Measurements from ENCODE around the gene CAMK1D.
"Not testable (repeated sequence)": the region's sequence is repeated elsewhere in the genome, so short reads cannot be mapped to it uniquely, and the experiment has no call there.

The CAMK1D gene

DNA sequence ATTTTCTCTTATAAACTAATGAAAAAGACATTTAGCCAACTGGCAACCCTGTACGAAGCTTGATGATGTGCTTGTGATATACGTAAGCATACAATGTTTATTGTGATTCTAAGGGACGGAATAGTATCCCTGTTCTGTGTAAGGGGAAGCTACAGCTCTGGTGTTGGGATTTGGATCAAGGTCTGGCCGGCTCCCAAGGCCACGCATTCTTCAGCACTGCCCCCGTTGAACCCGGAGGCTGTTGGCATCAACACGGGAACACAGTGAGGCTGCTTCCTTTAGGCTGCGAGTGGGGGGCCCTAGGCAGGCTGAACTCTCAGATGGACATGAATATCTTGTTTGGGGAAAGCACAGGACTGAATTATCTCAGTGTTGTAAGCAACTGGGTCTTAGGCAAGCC is 180.6 kb downstream of the CAMK1D start:
- DNase-seq: no peak

DNA sequence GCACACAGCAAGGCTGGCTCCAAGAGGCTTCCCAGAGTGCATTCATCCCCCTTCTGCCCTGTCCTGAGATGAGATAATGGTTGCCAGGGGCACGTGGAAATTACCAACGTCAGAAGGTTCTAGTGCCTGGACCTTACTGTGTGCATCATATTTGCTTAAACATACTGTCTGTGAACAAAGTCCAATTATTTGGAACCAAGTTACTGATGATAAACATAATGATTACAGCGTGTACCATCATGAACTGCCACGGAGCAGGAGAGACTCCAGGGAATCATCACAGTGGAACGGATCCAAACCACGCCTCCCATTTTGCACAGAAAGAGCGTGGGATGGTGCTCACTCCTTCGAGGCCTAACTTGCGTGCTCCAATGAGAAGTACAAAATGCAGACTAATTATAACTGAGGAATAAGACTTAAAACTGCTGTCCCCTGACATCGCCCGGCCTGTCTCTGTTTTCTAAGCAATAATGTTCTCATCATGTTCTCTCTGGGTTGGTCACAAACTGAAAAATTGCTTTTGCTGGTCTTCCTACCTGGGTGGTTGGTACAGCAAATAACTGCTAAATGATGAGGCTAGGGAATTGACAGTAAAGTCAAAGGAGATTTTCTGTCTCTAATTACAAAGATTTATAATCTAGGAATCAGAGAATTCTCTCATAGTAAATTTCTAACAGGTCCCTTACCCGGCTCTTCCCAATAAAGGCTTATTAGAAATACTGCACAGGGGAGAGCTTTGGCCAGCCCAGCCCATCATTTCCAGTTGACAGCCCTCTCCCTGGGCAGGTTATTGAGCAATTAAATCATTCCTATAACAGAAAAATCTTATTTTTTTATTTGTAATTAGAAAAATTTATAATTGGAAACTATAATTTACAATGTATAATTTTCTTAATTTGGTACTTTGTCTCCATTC is 182.2 kb downstream of the CAMK1D start:
- peak; percentile 35 for DNase-seq

DNA sequence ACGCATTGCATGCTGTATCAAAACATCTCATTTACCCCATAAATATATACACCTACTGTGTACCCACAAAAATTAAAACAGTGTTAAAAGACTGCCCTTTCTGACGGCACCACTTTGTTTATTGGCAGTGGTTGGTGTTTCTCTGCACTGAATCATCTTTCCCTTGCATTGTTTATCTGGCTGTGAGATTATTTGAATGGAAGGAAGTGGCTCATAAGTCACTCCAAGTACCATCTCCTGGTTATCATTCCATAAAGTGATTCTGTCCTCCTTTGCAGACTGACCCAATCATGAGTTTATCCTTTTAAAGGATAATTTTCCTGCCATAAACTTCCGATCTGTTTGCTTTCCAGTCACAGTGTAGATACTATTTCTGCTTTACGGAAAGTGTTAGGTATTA is 183.8 kb downstream of the CAMK1D start:
- DNase-seq: peak; percentile 70

- DNase-seq: no peak
Measured at GRCh38 chr10:12533723-12534122, 184.4 kb downstream of the CAMK1D start.

DNA sequence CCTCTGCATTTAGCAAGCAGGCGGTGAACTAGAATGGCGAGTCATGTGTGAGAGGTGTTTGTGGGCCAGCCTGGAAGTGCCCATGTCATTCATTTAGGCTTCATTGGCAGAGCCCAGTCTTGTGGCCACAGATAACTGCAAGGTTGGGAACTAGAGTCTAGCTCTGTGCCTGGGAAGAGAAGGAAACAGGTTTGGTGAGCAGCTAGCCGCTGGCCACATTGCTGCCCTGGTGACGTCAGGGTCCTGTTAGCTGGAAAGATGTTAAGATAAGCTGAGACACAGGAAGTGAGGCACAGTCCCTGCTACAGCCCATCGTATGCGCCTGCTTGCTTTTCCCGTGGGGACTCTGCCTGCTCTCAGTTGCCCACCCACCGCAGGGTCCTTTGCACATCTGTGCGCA is 185.5 kb downstream of the CAMK1D start:
- DNase-seq: no peak

- peak; percentile 14 for DNase-seq
Measured at GRCh38 chr10:12535656-12536055, 186.3 kb downstream of the CAMK1D start.

GRCh38 chr10:12538491-12538995 is 189.2 kb downstream of the CAMK1D start:
- no peak for DNase-seq

DNA sequence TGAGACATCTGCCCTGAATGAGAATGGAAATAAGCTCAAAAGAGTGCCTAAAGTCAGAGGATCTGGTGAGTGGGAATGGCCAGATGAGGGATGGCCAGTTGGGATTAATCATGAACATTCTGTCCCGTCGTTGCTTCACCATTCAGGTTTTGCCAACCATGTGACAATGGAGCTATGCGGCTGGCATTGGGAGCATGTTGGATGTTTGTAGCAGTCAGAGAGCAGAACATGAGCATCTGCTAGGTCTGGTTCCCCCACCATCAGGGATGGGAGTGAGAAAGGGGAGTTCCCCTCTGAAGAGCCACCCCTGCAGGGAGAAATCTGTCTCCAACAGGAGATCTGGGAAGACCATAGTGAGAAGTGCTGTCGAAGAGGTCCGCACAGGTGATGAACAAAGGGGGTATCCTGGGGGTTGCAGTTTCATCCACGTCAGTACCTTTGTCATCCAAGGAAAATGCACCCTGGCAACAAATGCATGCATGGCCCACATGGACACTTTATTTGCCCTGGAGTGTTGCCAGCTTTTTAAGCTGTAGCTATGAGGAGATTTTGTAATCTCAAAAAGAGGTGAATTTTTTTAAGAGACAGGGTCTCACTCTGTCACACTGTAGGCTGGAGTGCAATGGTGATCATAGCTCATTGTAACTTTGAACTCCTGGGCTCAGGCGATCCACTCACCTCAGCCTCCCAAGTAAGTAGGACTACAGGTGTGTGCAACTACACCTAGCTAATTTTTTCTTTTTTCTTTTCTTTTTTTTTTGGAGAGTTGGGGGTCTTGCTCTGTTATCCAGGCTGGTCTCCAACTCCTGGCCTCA is 190.2 kb downstream of the CAMK1D start:
- DNase-seq: peak; percentile 43

DNA sequence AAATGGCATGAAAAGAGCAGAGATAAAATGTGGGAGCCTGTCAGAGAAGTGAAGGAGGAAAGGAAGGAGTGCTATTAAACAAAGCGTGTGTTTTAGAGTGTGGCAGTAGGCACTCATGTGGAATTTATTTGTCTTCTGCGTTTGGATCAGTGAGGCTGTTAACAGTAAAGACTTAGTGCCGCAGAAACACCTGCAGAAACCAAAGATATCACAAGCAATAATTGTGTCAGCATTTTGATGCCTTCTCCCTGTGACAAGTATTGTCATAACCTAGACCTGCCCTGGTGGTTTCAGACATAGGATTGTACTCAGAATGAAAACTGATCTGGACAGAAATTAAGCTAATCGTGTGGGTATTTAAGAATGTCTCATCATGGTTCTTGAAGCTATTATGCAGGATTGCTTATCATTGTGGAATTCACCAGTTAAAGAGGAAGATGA is 191.0 kb downstream of the CAMK1D start:
- no peak for DNase-seq

DNA sequence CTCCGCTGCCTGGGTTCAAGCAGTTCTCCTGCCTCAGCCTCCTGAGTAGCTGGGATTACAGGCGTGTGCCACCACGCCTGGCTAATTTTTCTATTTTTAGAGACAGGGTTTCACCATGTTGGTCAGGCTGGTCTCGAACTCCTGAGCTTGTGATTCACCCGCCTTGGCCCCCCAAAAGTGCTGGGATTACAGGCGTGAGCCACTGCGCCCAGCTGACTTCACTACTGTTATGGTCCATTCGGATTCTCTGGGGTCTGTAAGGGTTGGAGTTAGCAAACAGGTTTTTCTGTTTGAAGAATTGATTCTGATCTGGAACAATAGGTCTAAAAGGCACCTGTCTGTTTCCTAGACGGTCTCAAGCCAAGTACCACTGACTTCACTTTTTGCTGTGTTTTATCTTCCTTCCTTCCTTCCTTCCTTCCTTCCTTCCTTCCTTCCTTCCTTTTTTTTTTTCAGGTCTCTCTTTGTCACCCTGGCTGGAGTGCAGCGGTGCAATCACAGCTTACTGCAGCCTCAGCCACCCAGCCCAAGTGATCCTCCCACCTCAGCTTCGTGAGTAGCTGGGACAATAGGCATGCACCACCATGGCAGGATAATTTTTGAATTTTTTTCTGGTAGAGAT is 192.2 kb downstream of the CAMK1D start:
- no peak for DNase-seq

- no peak for DNase-seq
Measured at GRCh38 chr10:12542133-12542670, 192.9 kb downstream of the CAMK1D start.

GRCh38 chr10:12543589-12543988 is 194.2 kb downstream of the CAMK1D start:
- no peak for DNase-seq

DNA sequence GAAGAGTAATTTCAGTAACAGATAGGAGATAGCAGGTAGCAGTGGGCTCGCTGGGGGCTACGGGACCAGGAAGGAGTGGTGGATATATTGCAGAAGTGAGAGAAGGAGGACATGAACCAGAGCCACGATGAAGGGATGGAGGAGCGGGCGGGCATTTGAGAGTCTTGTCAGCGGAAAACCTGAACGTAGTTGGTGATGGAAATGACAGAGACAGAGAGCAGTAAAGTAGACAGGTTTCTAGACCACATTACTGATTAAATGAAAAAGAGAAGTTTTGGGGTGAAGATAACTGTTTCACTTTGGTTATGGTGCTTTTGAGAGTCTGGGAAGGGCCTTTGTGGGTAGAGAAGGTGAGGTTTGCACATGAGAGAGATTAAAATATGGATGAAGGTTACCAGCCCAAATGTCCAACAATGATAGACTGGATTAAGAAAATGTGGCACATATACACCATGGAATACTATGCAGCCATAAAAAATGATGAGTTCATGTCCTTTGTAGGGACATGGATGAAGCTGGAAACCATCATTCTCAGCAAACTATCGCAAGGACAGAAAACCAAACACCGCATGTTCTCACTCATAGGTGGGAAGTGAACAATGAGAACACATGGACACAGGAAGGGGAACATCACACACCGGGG is 196.9 kb downstream of the CAMK1D start:
- not testable (repeated sequence) for DNase-seq

- DNase-seq: peak; percentile 21
Measured at GRCh38 chr10:12547301-12547771, 198.0 kb downstream of the CAMK1D start.

GRCh38 chr10:12549297-12549696 is 199.9 kb downstream of the CAMK1D start:
- peak; percentile 4 for DNase-seq

DNA sequence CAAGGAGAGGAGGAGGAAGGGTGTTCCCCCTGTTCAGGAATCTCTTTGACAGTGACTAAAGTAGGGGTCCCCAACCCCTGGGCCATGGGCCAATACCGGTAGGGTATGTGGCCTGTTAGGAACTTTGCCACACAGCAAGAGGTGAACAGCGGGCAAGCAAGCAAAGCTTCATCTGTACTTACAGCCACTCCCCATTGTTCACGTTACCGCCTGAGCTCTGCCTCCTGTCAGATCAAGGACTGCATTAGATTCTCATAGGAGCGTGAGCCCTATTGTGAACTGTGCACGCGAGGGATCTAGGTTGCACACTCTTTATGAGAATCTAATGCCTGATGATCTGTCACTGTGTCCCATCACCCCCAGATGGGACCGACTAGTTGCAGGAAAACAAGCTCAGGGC is 201.6 kb downstream of the CAMK1D start:
- no peak for DNase-seq

DNA sequence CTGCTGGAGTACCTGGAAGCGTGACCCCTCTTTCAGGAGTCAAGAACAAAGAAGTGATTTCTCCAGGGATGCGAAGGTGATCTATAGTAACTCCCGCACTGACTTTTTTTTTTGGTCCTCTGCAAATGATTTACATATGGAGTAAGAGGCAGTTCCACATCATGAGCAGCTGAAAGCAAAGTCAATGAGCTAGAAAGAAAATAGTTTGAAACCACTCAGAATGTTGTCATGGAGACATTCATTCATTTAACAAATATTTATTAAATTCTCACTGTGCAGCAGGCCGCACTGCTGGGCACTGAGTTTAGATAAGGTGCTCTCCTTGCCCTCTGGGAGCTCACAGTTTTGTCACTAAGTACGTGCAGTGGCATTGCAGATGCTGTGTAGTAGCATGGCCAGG is 206.7 kb downstream of the CAMK1D start:
- DNase-seq: no peak

DNA sequence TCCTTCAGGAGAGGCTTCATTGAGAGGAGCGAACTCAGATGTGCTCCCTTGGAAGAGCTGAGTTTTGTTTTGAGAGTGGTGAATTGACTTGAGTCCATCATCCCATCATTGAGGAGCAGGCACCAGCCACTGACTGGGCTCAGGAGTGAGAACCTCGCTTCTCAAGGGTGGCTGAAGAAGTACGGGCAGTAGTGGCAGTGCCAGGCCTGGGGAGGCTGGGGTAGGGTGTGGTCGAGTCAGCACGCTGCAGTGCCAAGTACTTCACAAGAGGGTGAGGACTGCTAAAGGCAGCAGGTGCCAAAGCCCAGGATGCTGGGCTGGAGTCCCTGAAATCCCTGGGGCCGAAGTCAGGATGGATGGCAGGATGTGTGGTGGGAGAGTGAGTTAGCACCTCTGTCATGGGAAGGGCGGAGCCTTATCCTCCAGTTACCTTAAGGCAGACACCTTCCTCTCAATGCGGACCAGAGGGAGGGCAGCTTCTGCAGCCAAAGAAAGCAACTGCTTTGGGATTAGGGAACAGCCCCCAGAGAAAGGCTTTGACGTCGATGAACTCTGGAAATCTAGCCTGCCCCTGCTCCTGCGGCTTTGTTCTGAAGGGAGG is 210.3 kb downstream of the CAMK1D start:
- peak; percentile 20 for DNase-seq

- DNase-seq: no peak
Measured at GRCh38 chr10:12561307-12561706, 212.0 kb downstream of the CAMK1D start.

DNA sequence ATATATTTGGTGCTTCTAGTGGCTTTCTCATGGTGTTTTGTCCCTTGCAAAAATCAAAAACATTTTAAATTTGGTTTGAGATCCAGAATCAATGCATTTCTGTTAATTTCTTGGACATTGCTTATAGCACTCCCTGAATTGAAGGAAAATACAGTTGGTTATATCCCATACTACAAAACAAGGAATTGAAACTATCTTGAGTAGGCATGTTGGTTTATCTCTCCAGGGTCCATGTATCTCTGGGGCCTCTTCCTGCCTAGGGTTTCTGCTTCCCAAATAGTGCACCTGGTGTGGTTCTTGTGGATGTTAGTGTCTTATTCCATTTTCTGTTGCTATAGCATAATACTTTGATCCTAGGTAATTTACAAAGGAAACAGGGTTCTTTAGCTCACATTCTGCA is 212.4 kb downstream of the CAMK1D start:
- no peak for DNase-seq

- no peak for DNase-seq
Measured at GRCh38 chr10:12563489-12563888, 214.1 kb downstream of the CAMK1D start.

DNA sequence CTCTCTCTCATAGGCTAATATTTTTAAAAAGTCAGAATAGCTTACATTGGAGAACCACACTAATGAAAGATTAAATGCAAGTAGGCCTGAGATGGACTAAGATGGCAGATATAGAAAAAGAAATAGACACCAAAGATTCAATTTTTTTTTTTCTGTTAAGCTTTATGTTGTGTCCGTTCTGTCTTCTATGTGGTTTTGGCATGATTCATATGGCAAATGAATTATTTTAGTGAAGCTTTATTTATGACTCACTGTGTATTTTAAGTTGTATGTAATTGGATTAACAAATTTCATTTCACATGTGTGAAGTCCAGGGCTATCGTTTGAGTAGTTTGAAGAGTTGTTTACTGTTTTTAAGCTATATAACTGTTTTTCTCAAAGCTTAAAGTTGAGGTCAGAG is 214.8 kb downstream of the CAMK1D start:
- no peak for DNase-seq
